ENCODE results near the gene UBE2R2.

UBE2R2 gene

GRCh38 chr9:33881635-33882034 is 64.7 kb downstream of the UBE2R2 start:
- Histone ChIP-seq H3K4me2 (ENCODE audit: low read depth, low read length, poor library complexity, severe bottlenecking) (no peak overlapping the region), H3K9ac (ENCODE audit: low read depth, low read length, poor library complexity, severe bottlenecking) (no peak overlapping the region), H3K36me3 (ENCODE audit: insufficient read depth, low read length) (no peaks in the 10 kb centered on the region; the same call in 1 of the 2 replicates), H3K79me2 (ENCODE audit: insufficient read depth, low read length) (peaks cover 99% of the 10 kb centered on the region), H3K9me3 (ENCODE audit: insufficient read depth, low read depth, low read length) (no peaks in the 10 kb centered on the region), H3K27me3 (ENCODE audit: insufficient read depth, low read length, poor library complexity, severe bottlenecking) (no peaks in the 10 kb centered on the region), H3F3A (ENCODE audit: low read depth) (no peaks in the 10 kb centered on the region), H3K4me1 (ENCODE audit: insufficient read depth, low read length, poor library complexity, severe bottlenecking) (no peaks in the 10 kb centered on the region), H2AFZ (ENCODE audit: low read length) (no peak overlapping the region), H3K4me3 (ENCODE audit: low read length, poor library complexity, severe bottlenecking) (no peak overlapping the region), H3K9me2 (replicated peaks; ENCODE audit: low read depth, low read length) (no peaks in the 10 kb centered on the region), H4K20me1 (ENCODE audit: insufficient read depth, low read length, poor library complexity, severe bottlenecking) (peaks cover 92% of the 10 kb centered on the region)
- TF ChIP-seq EZH2phosphoT487 (IDR thresholded peaks at IDR 0.05; ENCODE audit: borderline replicate concordance) (no peak), CTCF (conservative IDR thresholded peaks at IDR 0.05; ENCODE audit: low read length) (no peak)

GRCh38 chr9:33884856-33885701 is 68.1 kb downstream of the UBE2R2 start:
- Histone ChIP-seq H3F3A (ENCODE audit: low read depth) (no peaks in the 10 kb centered on the region), H3K4me1 (ENCODE audit: insufficient read depth, low read length, poor library complexity, severe bottlenecking) (no peaks in the 10 kb centered on the region), H4K20me1 (ENCODE audit: insufficient read depth, low read length, poor library complexity, severe bottlenecking) (peaks cover 79% of the 10 kb centered on the region), H3K36me3 (ENCODE audit: insufficient read depth, low read length) (peaks cover 29% of the 10 kb centered on the region; the same call in 1 of the 2 replicates), H3K79me2 (ENCODE audit: insufficient read depth, low read length) (peaks cover 88% of the 10 kb centered on the region), H3K9me2 (replicated peaks; ENCODE audit: low read depth, low read length) (no peaks in the 10 kb centered on the region), H2AFZ (ENCODE audit: low read length) (no peak overlapping the region), H3K27me3 (ENCODE audit: insufficient read depth, low read length, poor library complexity, severe bottlenecking) (no peaks in the 10 kb centered on the region), H3K4me3 (ENCODE audit: low read length, poor library complexity, severe bottlenecking) (no peak overlapping the region), H3K9ac (ENCODE audit: low read depth, low read length, poor library complexity, severe bottlenecking) (no peak overlapping the region), H3K9me3 (ENCODE audit: insufficient read depth, low read depth, low read length) (no peaks in the 10 kb centered on the region), H3K4me2 (ENCODE audit: low read depth, low read length, poor library complexity, severe bottlenecking) (no peak overlapping the region)
- TF ChIP-seq EZH2phosphoT487 (IDR thresholded peaks at IDR 0.05; ENCODE audit: borderline replicate concordance) (no peak), CTCF (conservative IDR thresholded peaks at IDR 0.05; ENCODE audit: low read length) (no peak)

- TF ChIP-seq EZH2phosphoT487 (IDR thresholded peaks at IDR 0.05; ENCODE audit: borderline replicate concordance) = no peak
- no peak for TF ChIP-seq CTCF (conservative IDR thresholded peaks at IDR 0.05; ENCODE audit: low read length)
- Histone ChIP-seq H3K27me3 (ENCODE audit: insufficient read depth, low read length, poor library complexity, severe bottlenecking) (no peaks in the 10 kb centered on the region), H4K20me1 (ENCODE audit: insufficient read depth, low read length, poor library complexity, severe bottlenecking) (peaks cover 70% of the 10 kb centered on the region), H3K4me3 (ENCODE audit: low read length, poor library complexity, severe bottlenecking) (no peak overlapping the region), H3K4me1 (ENCODE audit: insufficient read depth, low read length, poor library complexity, severe bottlenecking) (no peaks in the 10 kb centered on the region), H2AFZ (ENCODE audit: low read length) (no peak overlapping the region), H3K9me2 (replicated peaks; ENCODE audit: low read depth, low read length) (no peaks in the 10 kb centered on the region), H3K9ac (ENCODE audit: low read depth, low read length, poor library complexity, severe bottlenecking) (no peak overlapping the region), H3K9me3 (ENCODE audit: insufficient read depth, low read depth, low read length) (no peaks in the 10 kb centered on the region), H3F3A (ENCODE audit: low read depth) (no peaks in the 10 kb centered on the region), H3K36me3 (ENCODE audit: insufficient read depth, low read length) (peaks cover 36% of the 10 kb centered on the region; the same call in 1 of the 2 replicates), H3K79me2 (ENCODE audit: insufficient read depth, low read length) (peaks cover 88% of the 10 kb centered on the region), H3K4me2 (ENCODE audit: low read depth, low read length, poor library complexity, severe bottlenecking) (no peak overlapping the region)
Measured at GRCh38 chr9:33885948-33886347, 69.0 kb downstream of the UBE2R2 start.

All from Loucy (cell line).